Fibroblast of pulmonary artery (primary cell): ENCODE data around the gene PLIN4.

Experiments used
- DNase-seq: peaks from one replicate; pipeline ENCODE4 v3.0.0-alpha.2; 2010; ENCODE audit warnings: low read depth
- H3K4me3 ChIP-seq: replicated peaks from 2 replicates; pipeline ENCODE4 v1.5.1; 2011; ENCODE audit warnings: low read depth, mild to moderate bottlenecking, control low read depth, low read length, moderate library complexity
- TF ChIP-seq, protein P1 (sequence below): IDR thresholded peaks from 2 replicates; pipeline ENCODE4 v1.5.1; 2011; ENCODE audit warnings: mild to moderate bottlenecking, control low read depth, low read length, inconsistent platforms; ENCODE audit errors: missing control alignments

PLIN4 gene

DNA sequence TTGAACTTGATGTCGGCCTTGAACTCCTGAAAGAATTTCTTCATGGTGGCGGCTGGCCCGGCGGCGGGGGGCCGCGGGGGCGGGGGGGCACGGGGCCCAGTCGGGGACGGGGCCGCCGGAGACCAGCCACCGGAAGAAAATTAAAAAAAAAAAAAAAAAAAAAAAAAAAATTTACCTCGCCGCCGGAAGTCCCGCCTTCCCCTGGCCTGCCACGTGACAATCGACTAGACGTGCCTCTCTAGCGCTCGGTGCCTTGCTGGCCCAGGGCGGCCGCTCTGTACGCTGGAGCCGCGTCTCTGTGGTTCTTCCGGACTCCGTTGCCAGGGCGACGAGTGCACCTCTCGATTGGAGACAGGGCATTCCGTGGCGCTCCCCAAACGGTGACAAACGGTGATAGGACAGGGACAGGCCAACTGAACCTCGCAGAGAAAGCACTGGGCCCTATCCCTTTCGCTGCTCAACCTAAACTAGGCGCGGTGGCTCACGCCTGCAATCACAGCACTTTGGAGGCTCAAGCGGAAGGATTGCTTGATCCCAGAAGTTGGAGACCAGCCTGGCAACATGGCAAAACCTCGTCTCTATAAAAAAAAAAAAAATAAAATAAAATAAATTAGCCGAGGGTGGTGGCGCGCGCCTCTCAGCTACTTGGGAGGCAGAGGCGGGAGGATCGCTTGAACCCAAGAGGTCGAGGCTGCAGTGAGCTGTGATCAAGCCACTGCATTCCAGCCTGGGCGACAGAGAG, 60.5 kb downstream of the PLIN4 start, which contains the start of gene UBXN6:
UBXN6 (minus strand) TSS at position 141 of the 742 bp plus-strand sequence; CDS start at position 44, 97 bp downstream.
- TF ChIP-seq, protein P1, sequence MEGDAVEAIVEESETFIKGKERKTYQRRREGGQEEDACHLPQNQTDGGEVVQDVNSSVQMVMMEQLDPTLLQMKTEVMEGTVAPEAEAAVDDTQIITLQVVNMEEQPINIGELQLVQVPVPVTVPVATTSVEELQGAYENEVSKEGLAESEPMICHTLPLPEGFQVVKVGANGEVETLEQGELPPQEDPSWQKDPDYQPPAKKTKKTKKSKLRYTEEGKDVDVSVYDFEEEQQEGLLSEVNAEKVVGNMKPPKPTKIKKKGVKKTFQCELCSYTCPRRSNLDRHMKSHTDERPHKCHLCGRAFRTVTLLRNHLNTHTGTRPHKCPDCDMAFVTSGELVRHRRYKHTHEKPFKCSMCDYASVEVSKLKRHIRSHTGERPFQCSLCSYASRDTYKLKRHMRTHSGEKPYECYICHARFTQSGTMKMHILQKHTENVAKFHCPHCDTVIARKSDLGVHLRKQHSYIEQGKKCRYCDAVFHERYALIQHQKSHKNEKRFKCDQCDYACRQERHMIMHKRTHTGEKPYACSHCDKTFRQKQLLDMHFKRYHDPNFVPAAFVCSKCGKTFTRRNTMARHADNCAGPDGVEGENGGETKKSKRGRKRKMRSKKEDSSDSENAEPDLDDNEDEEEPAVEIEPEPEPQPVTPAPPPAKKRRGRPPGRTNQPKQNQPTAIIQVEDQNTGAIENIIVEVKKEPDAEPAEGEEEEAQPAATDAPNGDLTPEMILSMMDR = no peak
- peak within 1 kb of the TSS; percentile 89 for H3K4me3 ChIP-seq
- peak; percentile 99 for DNase-seq

DNA sequence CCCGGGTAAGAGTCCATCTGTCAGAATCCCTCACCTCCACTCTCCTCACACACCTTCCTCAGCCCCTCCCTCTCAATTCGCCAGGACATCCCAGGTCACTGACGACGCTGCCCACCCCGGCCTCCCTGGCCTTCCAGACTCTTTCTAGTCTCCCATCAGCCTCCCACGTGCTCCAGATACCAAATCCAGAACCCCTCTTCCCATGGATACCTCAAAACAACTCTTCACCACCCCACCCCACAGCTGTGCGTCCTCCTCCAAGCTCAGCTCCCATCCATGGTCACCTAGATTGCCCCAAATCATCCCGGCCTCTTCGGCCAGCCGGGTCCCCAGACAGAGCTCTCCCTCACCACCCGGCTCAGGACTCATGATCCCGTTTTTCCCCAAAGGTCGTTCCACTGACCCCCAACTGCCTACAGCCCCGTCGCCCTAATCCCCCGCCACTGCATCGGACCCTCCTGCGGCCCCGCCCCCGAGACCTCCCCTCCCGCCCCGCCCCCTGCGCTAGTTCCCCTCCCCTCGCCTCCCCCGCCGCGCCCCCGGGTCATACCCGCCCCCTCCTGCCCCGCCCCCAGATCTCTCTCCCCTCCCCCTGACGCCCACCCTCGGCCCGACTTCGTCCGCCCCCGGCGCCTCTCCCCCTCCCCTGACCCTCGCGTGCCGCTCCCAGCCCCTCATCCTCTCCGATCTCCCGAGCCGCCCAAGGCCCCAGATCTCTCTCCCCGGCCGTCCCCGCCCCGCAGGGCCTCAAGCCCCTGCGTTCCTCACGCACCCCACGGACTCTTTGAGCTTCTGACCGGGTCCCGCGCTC, 61.2 kb downstream of the PLIN4 start:
- peak; percentile 70 for DNase-seq
- H3K4me3 ChIP-seq = peak overlapping the region; percentile 89
- TF ChIP-seq, protein P1 = no peak

DNA sequence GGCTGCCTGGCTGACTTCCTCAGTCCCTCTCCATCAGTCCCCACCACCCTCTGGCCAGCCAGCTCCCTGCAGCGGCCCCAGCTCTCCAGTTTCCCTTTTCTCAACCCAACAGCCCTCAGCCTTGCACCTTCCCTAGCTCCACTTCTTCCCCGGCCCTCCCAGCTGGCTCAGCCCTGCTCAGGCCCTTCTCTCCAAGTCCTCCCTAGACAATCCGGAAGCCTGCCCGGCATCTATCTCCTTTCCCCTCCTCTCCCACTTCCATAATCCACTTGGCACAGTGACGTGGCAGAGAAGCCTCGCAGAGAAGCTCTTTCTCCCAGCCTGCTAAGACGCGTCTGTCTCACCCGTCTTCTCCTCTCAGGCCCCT, 61.8 kb downstream of the PLIN4 start:
- TF ChIP-seq, protein P1 = no peak
- DNase-seq = peak; percentile 71
- H3K4me3 ChIP-seq = peak overlapping the region; percentile 89

DNA sequence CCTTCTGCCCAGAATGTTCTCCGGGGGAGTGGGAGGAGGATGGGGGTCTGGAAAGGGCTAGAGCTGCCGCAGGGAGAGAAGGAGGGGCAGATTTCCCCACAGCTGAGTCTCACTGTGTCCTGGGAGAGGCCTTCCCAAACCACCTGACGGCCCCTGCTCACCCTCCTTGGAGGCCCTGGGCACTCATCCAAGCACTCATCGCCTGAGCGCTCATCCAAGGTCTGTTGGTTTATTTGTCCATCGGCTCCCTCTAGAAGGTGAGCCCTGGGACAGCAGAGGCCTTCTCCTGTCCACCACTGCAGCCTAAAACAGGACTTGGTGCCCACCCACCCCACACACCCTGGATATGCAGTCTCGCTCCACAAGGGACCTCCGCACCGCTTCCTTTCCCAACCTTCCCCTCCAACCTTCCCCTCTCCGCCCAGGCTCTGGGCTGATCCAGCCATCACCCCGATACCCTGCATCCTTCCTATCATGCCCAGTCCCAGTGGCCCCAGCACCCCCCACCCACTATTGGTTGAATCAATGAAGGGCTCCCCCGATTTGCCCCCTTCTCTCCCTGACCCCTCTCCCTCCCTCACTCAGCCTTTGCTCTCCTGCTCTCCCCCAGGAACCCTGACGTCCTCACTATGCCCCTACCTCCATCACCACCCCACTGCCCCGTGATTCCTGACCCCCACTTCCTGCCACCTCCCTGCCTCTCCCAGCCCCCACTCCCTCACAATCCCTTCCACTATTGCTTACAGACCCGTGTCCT, 62.4 kb downstream of the PLIN4 start:
- peak; percentile 78 for DNase-seq
- H3K4me3 ChIP-seq = peak overlapping the region; percentile 89
- TF ChIP-seq, protein P1 = no peak

DNA sequence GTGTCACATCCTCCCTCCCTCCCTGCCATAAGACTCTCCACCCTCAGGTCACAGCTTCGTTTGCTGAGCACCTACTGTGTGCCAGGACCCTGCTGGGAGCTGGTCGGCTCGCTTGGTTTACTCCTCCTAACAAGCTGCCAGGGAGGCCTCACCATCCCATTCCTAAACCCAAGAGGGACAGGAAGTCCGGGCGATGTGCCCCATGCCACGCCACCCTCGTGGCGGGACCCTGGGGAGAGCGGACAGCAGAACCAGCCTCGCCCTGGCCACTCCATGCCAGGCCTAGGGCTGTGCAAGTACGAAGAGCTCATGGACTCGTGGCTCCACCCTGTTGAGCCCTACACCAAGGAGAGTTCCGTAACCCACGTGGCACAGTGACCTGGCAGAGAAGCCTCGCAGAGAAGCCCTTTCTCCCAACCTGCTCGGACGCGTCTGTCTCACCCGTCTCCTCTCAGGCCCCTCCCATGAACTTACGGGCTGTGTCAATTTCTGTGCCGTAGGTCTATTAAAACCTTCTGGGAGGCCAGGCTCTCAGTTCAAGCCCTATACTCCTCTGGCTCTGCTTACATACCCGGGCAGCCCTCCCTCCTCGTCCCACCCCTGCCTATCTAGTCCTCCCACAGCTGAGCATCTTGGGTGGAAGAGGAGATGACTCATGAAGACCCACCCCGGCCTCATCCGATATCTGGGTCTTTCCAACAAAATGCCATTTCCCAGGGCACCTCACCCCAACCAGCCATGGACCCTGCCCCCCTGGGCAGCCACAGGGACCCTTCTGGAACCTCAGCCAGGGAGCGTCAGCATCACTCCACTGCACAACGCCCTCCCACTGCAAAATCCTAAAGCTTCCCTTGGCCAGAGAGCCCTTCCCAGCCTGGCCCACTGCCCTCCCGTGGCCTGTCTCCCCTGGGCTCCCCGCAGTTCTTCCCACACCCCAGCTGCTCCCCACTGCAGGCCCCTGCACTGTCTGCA, 63.3 kb downstream of the PLIN4 start:
- DNase-seq = peak; percentile 68
- TF ChIP-seq, protein P1 = no peak
- peak overlapping the region; percentile 89 for H3K4me3 ChIP-seq
